ENCODE results near the gene CDH23. TPM values are rescaled to one million over a fixed set of nuclear protein-coding genes. Genes with fewer than 3 reads are reported as not detected.

CDH23 gene
- total RNA-seq, 1 donor from 2014 or later = 20.1 TPM

- DNase-seq (ENCODE audit: low spot score) (peak; percentile 55), ATAC-seq (no peak)
- intact Hi-C loops (cut with DNase I) = loop anchor here (10.0 kb wide), 1 partner anchor 505 kb away; no protein-coding TSS in a partner anchor
These were observed 6.8 kb upstream of the CDH23 start for GRCh38 chr10:71389768-71390460.

- ATAC-seq = no peak
- intact Hi-C loops (cut with DNase I) = no loop called here
These were observed 6.3 kb upstream of the CDH23 start for GRCh38 chr10:71390461-71390835.

GRCh38 chr10:71390921-71391690 is 5.6 kb upstream of the CDH23 start:
- DNase-seq (ENCODE audit: low spot score) (peak; percentile 17), ATAC-seq (no peak)
- intact Hi-C loops (cut with DNase I) = no loop called here

More at GRCh38 chr10:71390461-71390835, 6.3 kb upstream of the CDH23 start:
- DNase-seq (ENCODE audit: low spot score) = peak; percentile 49

- ATAC-seq (no peak), DNase-seq (ENCODE audit: low spot score) (peak; percentile 17)
- intact Hi-C loops (cut with DNase I) = no loop called here
These were observed 5.0 kb upstream of the CDH23 start for GRCh38 chr10:71391701-71392100.

DNA sequence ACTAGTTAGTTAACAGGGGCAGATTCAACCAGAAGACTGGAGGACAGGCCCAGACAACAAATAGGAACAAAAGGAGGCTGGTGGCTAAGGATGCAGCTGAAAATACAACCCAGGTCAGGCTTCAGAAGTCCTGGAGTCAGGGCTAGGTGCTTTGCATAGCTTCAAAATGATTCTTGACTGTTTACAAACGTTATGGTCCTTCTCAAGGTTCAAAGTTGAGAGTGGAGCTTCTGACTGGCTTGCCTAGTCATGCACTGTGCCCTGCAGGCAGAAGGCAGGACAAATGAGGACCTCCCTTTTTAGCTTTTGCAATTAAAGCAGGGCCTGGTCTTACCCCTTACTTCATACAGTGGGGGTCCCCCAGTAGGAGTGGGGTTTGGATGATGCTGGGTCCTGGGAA is 4.4 kb upstream of the CDH23 start:
- DNase-seq (ENCODE audit: low spot score) = peak; percentile 27
- intact Hi-C loops (cut with DNase I) = no loop called here
- no peak for ATAC-seq

DNA sequence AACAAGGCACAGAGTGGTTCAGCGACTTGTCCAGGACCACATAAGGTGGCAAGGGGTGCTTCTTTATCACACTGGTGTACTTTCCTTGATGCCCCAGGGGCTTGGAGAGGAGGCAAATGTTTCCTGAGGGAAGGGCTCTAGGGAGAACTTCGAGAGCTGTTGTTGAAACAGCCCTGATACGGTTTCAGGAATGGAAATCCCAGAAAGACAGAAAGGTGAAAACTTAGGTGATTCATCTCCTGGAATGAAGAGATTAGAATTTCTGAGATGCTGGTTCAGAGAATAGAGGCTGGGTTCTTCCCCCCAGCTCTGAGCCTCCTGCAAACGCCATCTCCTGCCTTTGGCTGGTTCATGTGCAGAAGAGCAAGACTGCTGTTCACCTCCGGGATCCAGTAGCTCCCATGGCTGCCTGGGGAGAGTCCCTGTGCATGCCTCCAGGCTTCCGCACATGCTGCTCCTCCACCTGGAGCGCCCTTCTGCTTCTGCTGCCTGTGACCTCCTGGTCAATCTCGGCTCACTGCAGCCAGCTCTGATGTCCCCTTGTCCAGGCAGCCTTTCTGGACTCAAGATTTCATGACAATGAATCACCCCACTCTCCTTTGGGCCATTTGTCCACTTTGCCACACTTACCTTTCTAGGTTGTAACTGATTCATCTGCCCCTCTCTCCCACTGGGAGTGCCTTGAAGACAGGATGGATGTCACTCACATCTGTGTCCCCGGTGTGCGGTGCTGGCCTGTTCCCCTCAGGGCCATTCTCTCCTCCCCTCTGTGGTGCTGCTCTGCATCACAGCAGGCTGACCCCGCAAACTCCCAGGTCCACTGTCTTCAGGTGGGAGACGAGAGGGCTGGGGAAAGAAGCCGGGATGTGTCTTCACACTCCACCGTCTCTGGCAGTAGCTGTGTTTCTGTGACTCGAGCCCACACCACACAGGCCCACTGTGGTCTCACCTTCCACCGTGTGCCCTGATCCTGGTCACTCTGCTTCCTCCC is 3.6 kb upstream of the CDH23 start:
- ATAC-seq (no peak), DNase-seq (ENCODE audit: low spot score) (peak; percentile 45)
- intact Hi-C loops (cut with DNase I) = no loop called here

DNA sequence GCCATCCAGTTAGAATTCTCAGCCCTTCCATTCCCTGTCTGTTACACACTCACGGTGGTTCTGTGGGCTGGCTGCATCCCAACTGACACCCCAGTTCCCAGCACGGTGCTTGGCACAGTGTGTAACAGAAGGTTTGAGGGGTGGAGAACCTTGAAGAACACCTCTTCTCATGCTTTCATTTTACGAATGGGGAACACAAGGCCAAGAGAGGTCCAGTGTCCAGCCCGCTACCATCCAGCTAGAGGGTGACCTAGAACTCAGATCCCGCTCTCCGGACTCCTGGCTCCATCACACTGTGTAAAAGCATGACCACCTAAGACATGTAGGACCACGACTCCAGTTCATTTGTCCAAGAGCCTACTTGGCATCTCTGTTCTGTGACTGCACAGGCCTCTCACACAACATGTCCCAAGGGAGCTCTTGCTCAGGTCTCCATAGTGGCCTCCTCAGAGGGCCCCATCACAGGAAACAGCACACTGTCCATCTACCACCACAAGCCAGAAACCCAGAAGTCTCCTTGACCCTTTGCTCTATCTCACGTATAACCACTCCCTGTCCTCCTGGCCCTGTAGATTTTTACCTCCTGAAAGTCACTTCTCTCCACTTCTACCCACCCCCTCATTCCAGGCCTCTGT is 2.8 kb upstream of the CDH23 start:
- ATAC-seq = no peak

GRCh38 chr10:71394926-71395562 is 1.7 kb upstream of the CDH23 start:
- ATAC-seq (no peak), DNase-seq (ENCODE audit: low spot score) (peak; percentile 30)
- intact Hi-C loops (cut with DNase I) = loop anchor here (5.0 kb wide), 1 partner anchor 172 kb away; no protein-coding TSS in a partner anchor

More for the DNA sequence above, 2.8 kb upstream of the CDH23 start:
- intact Hi-C loops (cut with DNase I) = no loop called here
- DNase-seq (ENCODE audit: low spot score) = peak; percentile 10

GRCh38 chr10:71395621-71396020 is 1.1 kb upstream of the CDH23 start:
- intact Hi-C loops (cut with DNase I) = loop anchor here (5.0 kb wide), 1 partner anchor 172 kb away; no protein-coding TSS in a partner anchor
- DNase-seq (ENCODE audit: low spot score) (peak; percentile 38), ATAC-seq (no peak)

DNA sequence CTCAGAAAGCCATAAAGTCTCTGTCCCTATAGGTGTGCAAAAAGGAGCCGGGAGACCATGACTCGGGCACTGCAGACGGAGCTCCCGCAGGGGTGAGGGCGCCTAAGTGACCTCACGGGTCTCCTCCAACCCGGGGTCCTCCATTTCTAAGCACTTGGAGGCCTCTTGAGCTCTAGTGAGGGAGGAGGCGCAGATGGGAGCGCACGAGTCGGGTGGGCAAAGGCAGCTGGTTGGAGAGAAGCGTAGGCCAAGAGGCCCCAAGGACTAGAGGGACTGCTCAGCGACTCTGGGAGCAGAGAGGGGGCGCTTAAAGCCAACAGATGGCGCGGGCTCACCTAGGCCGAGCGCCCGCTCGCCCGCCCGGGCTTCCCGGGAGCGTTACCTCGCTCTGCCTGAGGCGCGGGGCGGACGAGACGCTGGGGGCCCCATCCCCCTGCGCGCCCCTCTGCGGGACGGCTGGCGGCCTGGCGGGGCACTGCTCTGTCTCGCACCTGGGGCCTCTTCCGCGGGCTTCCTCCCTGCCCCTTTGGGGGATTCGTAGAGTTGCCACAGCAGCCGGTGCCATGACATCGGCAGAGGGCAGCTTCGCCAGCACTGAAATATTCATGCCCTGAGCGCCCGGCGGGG is 523 bp upstream of the CDH23 start:
- intact Hi-C loops (cut with DNase I) = loop anchor here (5.0 kb wide), 1 partner anchor 171 kb away; no protein-coding TSS in a partner anchor
- peak; percentile 76 for DNase-seq (ENCODE audit: low spot score)

GRCh38 chr10:71397296-71398212 is 834 bp downstream of the CDH23 start:
- DNase-seq (ENCODE audit: low spot score) (peak; percentile 62), ATAC-seq (peak; percentile 53)
- intact Hi-C loops (cut with DNase I) = loop anchor here (5.0 kb wide), 1 partner anchor 170 kb away; no protein-coding TSS in a partner anchor

More for the DNA sequence above, 523 bp upstream of the CDH23 start:
- ATAC-seq = peak; percentile 89

- intact Hi-C loops (cut with DNase I) = loop anchor here (5.0 kb wide), 1 partner anchor 168 kb away; no protein-coding TSS in a partner anchor
- DNase-seq (ENCODE audit: low spot score) (peak; percentile 32), ATAC-seq (no peak)
These were observed 2.3 kb downstream of the CDH23 start for GRCh38 chr10:71398976-71399375.

GRCh38 chr10:71399946-71400345 is 3.2 kb downstream of the CDH23 start:
- ATAC-seq = no peak
- intact Hi-C loops (cut with DNase I) = loop anchor here (5.0 kb wide), 1 partner anchor 167 kb away; no protein-coding TSS in a partner anchor

DNA sequence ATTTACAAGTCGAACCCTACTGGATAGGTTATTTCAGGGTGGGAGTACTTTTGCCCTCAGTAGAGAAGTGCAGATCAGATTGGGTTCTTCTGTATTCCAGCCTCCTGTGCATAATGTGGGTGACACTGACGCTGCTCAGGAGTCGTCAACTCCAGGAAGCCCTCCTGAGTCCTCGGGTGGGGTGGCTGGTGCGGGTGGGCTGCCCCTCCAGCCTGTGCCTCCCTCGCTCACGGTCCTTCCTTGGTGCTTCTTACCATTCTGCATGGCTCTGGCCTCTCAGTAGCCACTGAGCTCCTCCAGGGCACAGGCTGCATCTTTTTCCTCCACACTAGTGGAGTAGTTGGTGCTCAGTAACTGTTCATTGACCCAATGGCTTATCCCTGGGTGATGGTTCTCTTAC is 4.3 kb downstream of the CDH23 start:
- intact Hi-C loops (cut with DNase I) = no loop called here
- no peak for ATAC-seq
- peak; percentile 45 for DNase-seq (ENCODE audit: low spot score)

More at GRCh38 chr10:71399946-71400345, 3.2 kb downstream of the CDH23 start:
- DNase-seq (ENCODE audit: low spot score) = peak; percentile 32

- intact Hi-C loops (cut with DNase I) = no loop called here
- DNase-seq (ENCODE audit: low spot score) = peak; percentile 14
- no peak for ATAC-seq
These were observed 5.3 kb downstream of the CDH23 start for GRCh38 chr10:71402005-71402404.

Data from sciatic nerve (tissue), 2 donors.